Skeletal muscle satellite cell (primary cell): Measurements from ENCODE around the gene KCNMB1.
"Not testable (repeated sequence)": the region's sequence is repeated elsewhere in the genome, so short reads cannot be mapped to it uniquely, and the experiment has no call there.

Experiments
- H3K27me3 ChIP-seq: 2 replicates; pipeline ENCODE4 v1.7.0; 2013; ENCODE audit warnings: low read length; ENCODE audit not compliant: control insufficient read depth, insufficient read depth
- H3K36me3 ChIP-seq: 2 replicates; pipeline ENCODE4 v1.7.0; 2013; ENCODE audit warnings: mild to moderate bottlenecking, control low read depth, low read length; ENCODE audit not compliant: insufficient read depth
- H3K4me1 ChIP-seq: 2 replicates; pipeline ENCODE4 v1.7.0; 2013; ENCODE audit warnings: low read length; ENCODE audit not compliant: control insufficient read depth, insufficient read depth
- H3K4me2 ChIP-seq: 2 replicates; pipeline ENCODE4 v1.7.0; 2013; ENCODE audit warnings: mild to moderate bottlenecking, low read length
- H3K4me3 ChIP-seq: 2 replicates; pipeline ENCODE4 v1.7.0; 2013; ENCODE audit warnings: low read length
- H3K9ac ChIP-seq: 2 replicates; pipeline ENCODE4 v1.7.0; 2013; ENCODE audit warnings: mild to moderate bottlenecking, low read depth, low read length, moderate library complexity
- H3K9me3 ChIP-seq: replicated peaks from 2 replicates; pipeline ENCODE4 v1.7.0; 2013; ENCODE audit warnings: mild to moderate bottlenecking, control low read depth, low read length

The KCNMB1 gene

GRCh38 chr5:170390472-170390871 is 1.3 kb upstream of the KCNMB1 start:
- Histone ChIP-seq H3K4me3 (no peak overlapping the region), H3K9ac (no peak overlapping the region), H3K9me3 (no peaks in the 10 kb centered on the region), H3K4me1 (no peaks in the 10 kb centered on the region), H3K27me3 (no peaks in the 10 kb centered on the region), H3K36me3 (no peaks in the 10 kb centered on the region), H3K4me2 (no peak overlapping the region)

DNA sequence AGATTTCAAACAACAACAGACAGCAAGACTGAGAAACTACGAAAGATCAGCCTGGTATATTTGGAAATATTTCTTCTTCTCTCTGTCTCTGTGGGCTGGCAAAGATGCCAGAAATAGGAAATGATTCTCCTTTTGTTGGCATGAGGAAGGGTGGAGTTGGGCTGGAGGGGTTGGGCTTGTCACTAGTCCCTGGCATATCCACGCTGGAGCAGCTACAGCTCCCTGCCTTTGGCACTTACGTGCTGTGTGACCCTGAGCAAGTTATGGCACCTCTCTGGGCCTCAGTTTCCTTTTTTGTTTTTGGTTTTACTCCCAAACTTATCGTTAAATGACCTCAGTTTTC is 354 bp upstream of the KCNMB1 start:
- Histone ChIP-seq H3K4me2 (no peak overlapping the region), H3K9me3 (no peaks in the 10 kb centered on the region), H3K36me3 (no peaks in the 10 kb centered on the region), H3K9ac (no peak overlapping the region), H3K4me1 (no peaks in the 10 kb centered on the region), H3K4me3 (no peak overlapping the region), H3K27me3 (no peaks in the 10 kb centered on the region)

GRCh38 chr5:170387775-170388639 is 1.2 kb downstream of the KCNMB1 start:
- Histone ChIP-seq H3K9me3 (no peaks in the 10 kb centered on the region), H3K4me1 (no peaks in the 10 kb centered on the region), H3K36me3 (no peaks in the 10 kb centered on the region), H3K4me3 (no peak overlapping the region), H3K27me3 (no peaks in the 10 kb centered on the region), H3K4me2 (no peak overlapping the region), H3K9ac (no peak overlapping the region)

GRCh38 chr5:170386743-170387395 is 2.3 kb downstream of the KCNMB1 start:
- Histone ChIP-seq H3K9ac (no peak overlapping the region), H3K36me3 (no peaks in the 10 kb centered on the region), H3K4me3 (no peak overlapping the region), H3K9me3 (no peaks in the 10 kb centered on the region), H3K4me2 (no peak overlapping the region), H3K4me1 (no peaks in the 10 kb centered on the region), H3K27me3 (no peaks in the 10 kb centered on the region)

- H3K9ac ChIP-seq: no peak overlapping the region
- no peaks in the 10 kb centered on the region for H3K27me3 ChIP-seq
- H3K36me3 ChIP-seq: no peaks in the 10 kb centered on the region
- no peaks in the 10 kb centered on the region for H3K9me3 ChIP-seq
- H3K4me1 ChIP-seq: no peaks in the 10 kb centered on the region
- no peak overlapping the region for H3K4me2 ChIP-seq
- no peak overlapping the region for H3K4me3 ChIP-seq
Measured at GRCh38 chr5:170383227-170383626, 5.9 kb downstream of the KCNMB1 start.

GRCh38 chr5:170382790-170383189 is 6.4 kb downstream of the KCNMB1 start:
- Histone ChIP-seq H3K4me3 (no peak overlapping the region), H3K4me1 (no peaks in the 10 kb centered on the region), H3K36me3 (no peaks in the 10 kb centered on the region), H3K9me3 (no peaks in the 10 kb centered on the region), H3K4me2 (no peak overlapping the region), H3K9ac (no peak overlapping the region), H3K27me3 (no peaks in the 10 kb centered on the region)

- no peak overlapping the region for H3K4me3 ChIP-seq
- H3K9me3 ChIP-seq: no peaks in the 10 kb centered on the region
- no peaks in the 10 kb centered on the region for H3K36me3 ChIP-seq
- no peaks in the 10 kb centered on the region for H3K4me1 ChIP-seq
- no peaks in the 10 kb centered on the region for H3K27me3 ChIP-seq
- no peak overlapping the region for H3K4me2 ChIP-seq
- no peak overlapping the region for H3K9ac ChIP-seq
Measured at GRCh38 chr5:170380361-170380951, 8.7 kb downstream of the KCNMB1 start.

DNA sequence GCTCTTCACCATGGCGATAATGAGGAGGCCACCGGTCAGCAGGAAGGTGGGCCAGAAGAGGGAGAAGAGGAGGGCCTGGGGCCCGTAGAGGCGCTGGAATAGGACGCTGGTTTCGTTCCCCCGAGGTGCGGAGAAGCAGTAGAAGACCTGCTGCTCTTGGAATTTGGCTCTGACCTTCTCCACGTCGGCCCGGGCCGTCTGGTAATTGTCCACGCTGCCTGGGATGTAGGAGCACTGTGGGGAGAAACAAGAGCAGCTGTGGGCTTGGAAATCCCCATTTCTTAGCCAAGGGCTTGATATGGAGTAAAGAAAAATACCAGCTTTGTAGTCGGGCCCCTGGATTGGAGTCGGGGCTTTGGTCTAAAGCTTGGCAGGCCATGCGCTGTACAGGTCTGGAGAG is 10.4 kb downstream of the KCNMB1 start:
- Histone ChIP-seq H3K4me3 (no peak overlapping the region), H3K4me2 (no peak overlapping the region), H3K4me1 (no peaks in the 10 kb centered on the region), H3K27me3 (no peaks in the 10 kb centered on the region), H3K9me3 (no peaks in the 10 kb centered on the region), H3K36me3 (no peaks in the 10 kb centered on the region), H3K9ac (no peak overlapping the region)

DNA sequence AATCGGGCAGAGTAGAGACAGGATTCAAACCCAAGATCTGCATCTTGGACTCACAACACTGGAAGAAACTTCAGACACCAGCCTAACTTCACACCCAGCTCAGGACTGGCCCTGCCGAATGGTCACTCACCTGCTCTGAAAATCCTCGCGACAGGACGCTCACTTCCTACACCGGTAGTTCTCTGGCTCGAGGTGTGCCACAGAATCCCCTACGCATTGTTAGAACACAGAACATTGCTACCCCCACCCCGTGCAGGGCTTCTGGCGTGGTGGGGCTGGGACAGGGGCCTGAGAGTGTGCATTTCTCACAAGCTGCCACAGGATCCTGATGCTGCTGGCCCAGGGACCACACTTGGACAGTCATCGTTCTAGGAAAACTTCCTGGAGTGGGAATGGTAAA is 12.1 kb downstream of the KCNMB1 start:
- no peak overlapping the region for H3K4me3 ChIP-seq
- H3K4me1 ChIP-seq: no peaks in the 10 kb centered on the region
- no peaks in the 10 kb centered on the region for H3K36me3 ChIP-seq
- H3K9ac ChIP-seq: no peak overlapping the region
- H3K4me2 ChIP-seq: no peak overlapping the region
- H3K9me3 ChIP-seq: no peaks in the 10 kb centered on the region
- no peaks in the 10 kb centered on the region for H3K27me3 ChIP-seq

DNA sequence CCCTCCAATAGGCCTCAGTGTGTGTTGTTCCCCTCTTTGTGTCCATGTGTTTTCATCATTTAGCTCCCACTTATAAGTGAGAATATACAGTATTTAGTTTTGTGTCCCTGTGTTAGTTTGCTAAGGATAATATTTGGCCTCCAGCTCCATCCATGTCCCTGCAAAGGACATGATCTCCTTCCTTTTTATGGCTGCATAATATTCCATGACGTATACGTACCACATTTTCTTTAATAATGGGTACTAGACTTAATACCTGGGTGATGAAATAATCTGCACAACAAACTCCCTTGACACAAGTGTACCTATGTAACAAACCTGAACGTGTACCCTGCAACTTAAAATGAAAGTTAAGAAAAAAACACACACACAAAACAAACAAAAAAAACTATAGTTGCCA is 12.6 kb downstream of the KCNMB1 start:
- not testable (repeated sequence) for H3K27me3 ChIP-seq, H3K4me3 ChIP-seq, H3K4me1 ChIP-seq, H3K9ac ChIP-seq, H3K36me3 ChIP-seq, H3K4me2 ChIP-seq, H3K9me3 ChIP-seq

DNA sequence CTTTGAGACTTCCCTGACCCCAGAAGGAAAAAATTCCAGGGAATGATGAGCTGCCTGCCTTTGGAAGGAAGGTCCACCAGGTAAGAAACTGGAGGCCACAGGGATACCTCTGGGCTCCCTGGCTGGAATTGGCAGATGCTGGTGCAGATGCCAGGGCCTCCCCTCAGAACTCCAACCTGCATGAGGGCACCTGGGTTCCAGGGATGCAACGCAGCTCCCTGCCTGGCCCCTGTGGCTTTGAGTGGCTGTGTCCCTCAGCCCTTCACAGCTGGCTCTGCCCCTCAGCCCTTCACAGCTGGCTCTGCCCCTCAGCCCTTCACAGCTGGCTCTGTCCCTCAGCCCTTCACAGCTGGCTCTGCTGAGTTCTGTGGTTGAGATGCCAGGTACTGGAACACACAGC is 13.9 kb downstream of the KCNMB1 start:
- Histone ChIP-seq H3K27me3 (peaks cover 7% of the 10 kb centered on the region), H3K4me3 (no peak overlapping the region), H3K4me1 (no peaks in the 10 kb centered on the region), H3K9ac (no peak overlapping the region), H3K4me2 (no peak overlapping the region), H3K9me3 (no peaks in the 10 kb centered on the region), H3K36me3 (no peaks in the 10 kb centered on the region)

DNA sequence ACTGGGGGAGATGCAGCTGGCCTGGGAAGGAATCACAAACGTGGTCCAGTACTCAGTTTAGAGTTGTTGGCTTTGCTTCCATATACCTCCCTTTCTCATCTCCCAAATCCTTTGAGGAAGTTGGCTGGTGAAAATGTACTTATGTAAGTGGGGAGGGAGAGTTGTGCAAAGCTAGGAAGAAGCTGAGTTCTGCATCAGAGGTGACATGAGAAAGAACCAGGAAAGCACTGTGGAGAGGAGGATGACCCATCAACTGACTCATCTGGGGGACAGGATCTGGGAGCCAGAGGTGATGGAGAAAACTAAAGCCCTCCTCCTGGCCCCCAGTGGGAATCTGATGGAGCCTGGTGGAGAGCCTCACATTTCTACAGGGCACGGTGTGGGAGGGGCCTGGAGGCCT is 16.2 kb downstream of the KCNMB1 start:
- no peaks in the 10 kb centered on the region for H3K9me3 ChIP-seq
- no peaks in the 10 kb centered on the region for H3K4me1 ChIP-seq
- no peak overlapping the region for H3K4me2 ChIP-seq
- no peak overlapping the region for H3K9ac ChIP-seq
- H3K4me3 ChIP-seq: no peak overlapping the region
- H3K27me3 ChIP-seq: peaks cover 7% of the 10 kb centered on the region
- no peaks in the 10 kb centered on the region for H3K36me3 ChIP-seq
